HG03432 (cell line): ENCODE data around the gene RGL3.
"Not testable (repeated sequence)": the region's sequence is repeated elsewhere in the genome, so short reads cannot be mapped to it uniquely, and the experiment has no call there.

Experiments
- ATAC-seq: cut with Tn5 transposase; IDR thresholded peaks from one replicate; pipeline ENCODE4 v1.9.1; 2021; ENCODE audit warnings: mild to moderate bottlenecking, moderate library complexity; ENCODE audit not compliant: unreplicated experiment

RGL3 gene, protein sequence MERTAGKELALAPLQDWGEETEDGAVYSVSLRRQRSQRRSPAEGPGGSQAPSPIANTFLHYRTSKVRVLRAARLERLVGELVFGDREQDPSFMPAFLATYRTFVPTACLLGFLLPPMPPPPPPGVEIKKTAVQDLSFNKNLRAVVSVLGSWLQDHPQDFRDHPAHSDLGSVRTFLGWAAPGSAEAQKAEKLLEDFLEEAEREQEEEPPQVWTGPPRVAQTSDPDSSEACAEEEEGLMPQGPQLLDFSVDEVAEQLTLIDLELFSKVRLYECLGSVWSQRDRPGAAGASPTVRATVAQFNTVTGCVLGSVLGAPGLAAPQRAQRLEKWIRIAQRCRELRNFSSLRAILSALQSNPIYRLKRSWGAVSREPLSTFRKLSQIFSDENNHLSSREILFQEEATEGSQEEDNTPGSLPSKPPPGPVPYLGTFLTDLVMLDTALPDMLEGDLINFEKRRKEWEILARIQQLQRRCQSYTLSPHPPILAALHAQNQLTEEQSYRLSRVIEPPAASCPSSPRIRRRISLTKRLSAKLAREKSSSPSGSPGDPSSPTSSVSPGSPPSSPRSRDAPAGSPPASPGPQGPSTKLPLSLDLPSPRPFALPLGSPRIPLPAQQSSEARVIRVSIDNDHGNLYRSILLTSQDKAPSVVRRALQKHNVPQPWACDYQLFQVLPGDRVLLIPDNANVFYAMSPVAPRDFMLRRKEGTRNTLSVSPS

GRCh38 chr19:11418549-11419506 is at the start of gene RGL3:
RGL3 (minus strand) TSS chr19:11419314; CDS start chr19:11419278, 36 bp downstream.
- ATAC-seq, result no peak

GRCh38 chr19:11468266-11468845 is 49.2 kb upstream of the RGL3 start:
- not testable (repeated sequence) for ATAC-seq

GRCh38 chr19:11465600-11465999 is 46.5 kb upstream of the RGL3 start:
- ATAC-seq, result no peak

DNA sequence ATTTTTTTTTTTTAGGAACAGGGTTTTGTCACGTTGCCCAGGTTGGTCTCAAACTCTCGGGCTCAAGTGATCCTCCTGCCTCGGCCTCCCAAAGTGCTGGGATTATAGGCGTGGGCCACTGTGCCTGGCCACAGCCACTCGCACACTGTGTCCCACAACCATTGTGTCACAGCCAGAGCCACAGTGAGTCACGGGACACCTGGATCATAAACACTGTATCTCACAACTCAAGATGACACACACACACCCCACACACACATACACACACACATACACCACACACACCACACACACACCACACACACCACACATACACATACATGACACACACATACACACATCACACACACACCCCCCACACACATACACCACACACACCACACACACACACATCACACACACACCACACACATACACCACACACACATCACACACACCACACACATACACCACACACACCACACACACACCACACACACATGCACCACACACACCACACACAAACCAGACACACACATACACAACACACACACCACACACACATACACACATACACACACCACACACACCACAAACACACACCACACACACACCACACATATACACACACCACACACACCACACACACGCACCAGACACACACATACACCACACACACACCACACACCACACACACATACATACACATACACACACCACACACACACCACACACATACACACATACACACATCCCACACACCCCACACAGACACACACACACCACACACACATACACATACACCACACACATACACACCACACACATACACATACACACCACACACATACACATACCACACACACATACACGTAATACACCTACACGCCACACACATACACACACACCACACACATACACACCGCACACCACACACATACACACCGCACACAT is 45.5 kb upstream of the RGL3 start:
- ATAC-seq, result no peak

DNA sequence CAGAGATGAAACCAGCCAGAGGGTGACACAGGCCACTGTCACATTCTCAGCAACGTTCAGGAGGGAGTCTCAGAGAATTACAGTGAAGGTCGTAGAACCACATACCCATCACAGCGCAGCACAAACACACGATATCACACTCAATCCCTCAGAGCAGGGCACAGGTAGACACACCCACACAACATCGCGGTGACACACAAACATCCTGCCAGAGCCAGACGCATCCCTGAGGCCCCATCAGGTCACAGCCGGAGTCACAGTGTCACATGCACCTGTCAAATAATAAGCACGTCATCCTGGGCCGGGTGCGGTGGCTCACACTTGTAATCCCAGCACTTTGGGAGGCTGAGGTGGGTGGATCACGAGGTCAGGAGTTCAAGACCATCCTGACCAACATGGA is 44.3 kb upstream of the RGL3 start:
- no peak for ATAC-seq

GRCh38 chr19:11461453-11461852 is 42.3 kb upstream of the RGL3 start:
- ATAC-seq, result no peak

DNA sequence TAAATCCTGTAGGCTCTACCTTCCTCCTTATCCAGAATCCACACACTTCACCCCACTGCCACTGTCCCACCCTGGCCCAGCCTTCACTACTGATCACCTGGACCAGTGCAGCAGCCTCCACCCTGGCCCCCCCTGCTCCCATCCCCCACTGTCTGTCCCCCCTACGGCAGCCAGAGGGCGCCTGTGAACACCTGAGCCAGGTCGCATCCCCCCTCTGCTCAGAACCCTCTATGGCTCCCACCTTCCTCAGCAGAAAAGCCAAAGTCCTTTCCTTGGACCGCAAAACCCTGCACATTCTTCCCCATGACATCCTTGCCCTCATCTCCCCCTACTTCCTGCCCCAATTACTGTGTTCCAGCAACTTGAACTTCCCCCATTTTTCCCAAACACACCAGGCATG is 41.1 kb upstream of the RGL3 start:
- ATAC-seq, result no peak

- ATAC-seq, result not testable (repeated sequence)
Measured at GRCh38 chr19:11458912-11459311, 39.8 kb upstream of the RGL3 start.

GRCh38 chr19:11458236-11458900 is 39.3 kb upstream of the RGL3 start:
- no peak for ATAC-seq

- ATAC-seq, result no peak
Measured at GRCh38 chr19:11457831-11458230, 38.7 kb upstream of the RGL3 start.

DNA sequence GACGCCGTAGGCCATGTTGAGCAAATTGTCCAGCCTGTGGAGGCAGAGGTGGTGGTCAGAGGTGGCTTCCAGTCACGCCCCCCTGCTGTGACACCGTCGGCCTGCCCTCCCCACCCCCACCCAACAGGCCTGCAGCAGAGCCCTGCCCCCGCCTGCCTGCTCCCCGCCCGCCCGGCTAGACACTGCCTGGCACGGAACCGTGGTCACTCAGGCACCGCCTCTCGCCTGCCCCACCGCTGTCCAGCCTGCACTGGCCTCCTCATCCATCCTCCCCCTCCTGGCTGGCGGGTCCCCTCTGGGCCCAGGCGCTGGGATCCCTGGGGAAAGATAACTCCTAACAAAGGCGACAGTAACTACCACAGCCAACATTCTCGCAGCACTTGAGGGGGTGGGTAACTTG is 38.0 kb upstream of the RGL3 start:
- no peak for ATAC-seq

DNA sequence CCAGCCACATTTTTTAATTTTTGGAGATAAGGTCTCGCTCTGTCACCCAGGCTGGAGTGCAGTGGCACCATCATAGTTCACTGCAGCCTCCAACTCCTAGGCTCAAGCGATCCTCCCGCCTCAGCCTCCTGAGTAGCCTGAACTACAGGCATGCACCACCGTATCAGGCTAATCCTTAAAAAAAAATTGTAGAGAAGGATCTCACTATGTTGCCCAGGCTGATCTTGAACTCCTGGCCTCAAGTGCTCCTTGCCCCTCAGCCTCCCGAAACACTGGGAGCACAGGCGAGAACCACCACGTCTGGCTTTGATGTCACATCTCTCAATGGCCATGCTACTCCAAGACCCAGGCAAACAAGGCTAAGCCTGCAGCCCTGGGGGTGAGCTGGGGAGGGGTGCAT is 37.5 kb upstream of the RGL3 start:
- ATAC-seq, result no peak

GRCh38 chr19:11455233-11455554 is 36.1 kb upstream of the RGL3 start:
- ATAC-seq, result not testable (repeated sequence)

- no peak for ATAC-seq
Measured at GRCh38 chr19:11453468-11454341, 34.6 kb upstream of the RGL3 start.

GRCh38 chr19:11452620-11453310 is 33.7 kb upstream of the RGL3 start:
- no peak for ATAC-seq

DNA sequence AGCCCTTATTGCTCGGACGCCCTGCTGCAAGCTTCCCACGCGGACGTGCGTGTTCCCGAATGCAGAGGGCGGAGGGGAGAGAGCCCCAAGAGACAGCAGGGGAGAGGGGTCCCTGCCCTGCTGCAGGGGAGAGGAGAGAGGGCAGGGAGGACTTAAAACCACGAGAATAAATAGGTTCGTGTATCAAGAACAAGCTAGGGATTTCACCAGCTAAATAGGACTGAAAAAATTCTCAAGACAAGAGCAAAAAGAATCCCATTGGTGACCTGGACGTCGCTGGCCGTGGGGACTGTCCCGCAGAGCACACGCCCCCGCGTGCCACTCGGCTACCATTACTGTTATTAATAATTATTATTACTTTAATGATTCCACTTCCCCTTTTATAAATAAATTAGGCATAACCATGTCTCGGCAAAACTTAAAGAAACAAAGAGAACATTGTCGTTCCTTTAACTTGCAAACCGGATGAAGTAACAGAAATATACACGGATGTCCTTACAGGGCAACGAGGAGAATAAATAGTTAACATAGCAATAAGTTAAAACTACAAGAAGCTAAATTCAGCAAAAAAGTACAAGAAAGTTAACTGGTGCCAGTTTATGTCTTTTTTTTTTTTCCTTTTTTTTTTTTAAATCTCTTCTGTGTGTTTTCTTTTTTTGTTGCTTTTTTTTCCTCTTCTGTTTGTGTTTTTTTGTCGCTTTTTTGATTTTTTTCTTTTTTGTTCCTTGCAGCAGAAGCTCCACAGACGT is 32.9 kb upstream of the RGL3 start:
- ATAC-seq, result no peak

- ATAC-seq, result no peak
Measured at GRCh38 chr19:11451327-11451870, 32.3 kb upstream of the RGL3 start.
